ENCODE data around the gene SPDYE18.
"Not testable (repeated sequence)": the region's sequence is repeated elsewhere in the genome, so short reads cannot be mapped to it uniquely, and the experiment has no call there.

SPDYE18 gene

GRCh38 chr7:77062557-77062956 is at the start of gene SPDYE18:
TSS of gene SPDYE18 (minus strand) at chr7:77062558. CDS start at chr7:77060512, 2,046 bp downstream.
- DNase-seq (ENCODE audit: low read depth, low spot score) = not testable (repeated sequence)

GRCh38 chr7:77108362-77108761 is 46.0 kb upstream of the SPDYE18 start:
- not testable (repeated sequence) for DNase-seq (ENCODE audit: low read depth, low spot score)

GRCh38 chr7:77107659-77108058 is 45.3 kb upstream of the SPDYE18 start:
- DNase-seq (ENCODE audit: low read depth, low spot score) = not testable (repeated sequence)

- not testable (repeated sequence) for DNase-seq (ENCODE audit: low read depth, low spot score)
These were observed 43.5 kb upstream of the SPDYE18 start for GRCh38 chr7:77105904-77106303.

- not testable (repeated sequence) for DNase-seq (ENCODE audit: low read depth, low spot score)
These were observed 40.3 kb upstream of the SPDYE18 start for GRCh38 chr7:77102671-77103070.

- DNase-seq (ENCODE audit: low read depth, low spot score) = not testable (repeated sequence)
These were observed 38.8 kb upstream of the SPDYE18 start for GRCh38 chr7:77101187-77101586.

- DNase-seq (ENCODE audit: low read depth, low spot score) = not testable (repeated sequence)
These were observed 38.1 kb upstream of the SPDYE18 start for GRCh38 chr7:77100501-77100900.

GRCh38 chr7:77092301-77092700 is 29.9 kb upstream of the SPDYE18 start:
- not testable (repeated sequence) for DNase-seq (ENCODE audit: low read depth, low spot score)

GRCh38 chr7:77082192-77082591 is 19.8 kb upstream of the SPDYE18 start:
- DNase-seq (ENCODE audit: low read depth, low spot score) = not testable (repeated sequence)

- not testable (repeated sequence) for DNase-seq (ENCODE audit: low read depth, low spot score)
These were observed 17.9 kb upstream of the SPDYE18 start for GRCh38 chr7:77080236-77080635.

- not testable (repeated sequence) for DNase-seq (ENCODE audit: low read depth, low spot score)
These were observed 17.3 kb upstream of the SPDYE18 start for GRCh38 chr7:77079624-77080023.

GRCh38 chr7:77079112-77079511 is 16.8 kb upstream of the SPDYE18 start:
- DNase-seq (ENCODE audit: low read depth, low spot score) = not testable (repeated sequence)

- DNase-seq (ENCODE audit: low read depth, low spot score) = not testable (repeated sequence)
These were observed 14.7 kb upstream of the SPDYE18 start for GRCh38 chr7:77077060-77077459.

- DNase-seq (ENCODE audit: low read depth, low spot score) = not testable (repeated sequence)
These were observed 12.5 kb upstream of the SPDYE18 start for GRCh38 chr7:77074786-77075396.

GRCh38 chr7:77071108-77071507 is 8.8 kb upstream of the SPDYE18 start:
- not testable (repeated sequence) for DNase-seq (ENCODE audit: low read depth, low spot score)

- not testable (repeated sequence) for DNase-seq (ENCODE audit: low read depth, low spot score)
These were observed 3.5 kb upstream of the SPDYE18 start for GRCh38 chr7:77065869-77066268.

- not testable (repeated sequence) for DNase-seq (ENCODE audit: low read depth, low spot score)
These were observed 1.4 kb upstream of the SPDYE18 start for GRCh38 chr7:77063732-77064131.

- DNase-seq (ENCODE audit: low read depth, low spot score) = not testable (repeated sequence)
These were observed 30.1 kb downstream of the SPDYE18 start, which contains the start of gene SPDYE17 for GRCh38 chr7:77032261-77032660. TSS of gene SPDYE17 (minus strand) at chr7:77032361. CDS start at chr7:77030570, 1,791 bp downstream.

- not testable (repeated sequence) for DNase-seq (ENCODE audit: low read depth, low spot score)
These were observed 36.0 kb downstream of the SPDYE18 start for GRCh38 chr7:77026349-77026748.

GRCh38 chr7:77010074-77010680 is 52.2 kb downstream of the SPDYE18 start:
- DNase-seq (ENCODE audit: low read depth, low spot score) = not testable (repeated sequence)

- DNase-seq (ENCODE audit: low read depth, low spot score) = not testable (repeated sequence)
These were observed 54.4 kb downstream of the SPDYE18 start for GRCh38 chr7:77008000-77008399.

- DNase-seq (ENCODE audit: low read depth, low spot score) = not testable (repeated sequence)
These were observed 55.9 kb downstream of the SPDYE18 start for GRCh38 chr7:77006127-77007110.
